Natural killer cell (primary cell): ENCODE data around the gene PXDN. TPM values are rescaled to one million over a fixed set of nuclear protein-coding genes. Genes with fewer than 3 reads are reported as not detected.

Experiments used
- ATAC-seq, 3 donors: fragments of 150-1000 bp in 2 of 3; fragments of 200-7000 bp in 1 of 3; cut with Tn5 transposase; 1 replicate in 1 of 3; 2 replicates in 2 of 3; pipeline ENCODE4 v1.10.0; 2021; ENCODE audit warnings: mild to moderate bottlenecking in 2 of 3, moderate library complexity in 2 of 3
- DNase-seq, 2 donors: peaks; one replicate each; pipeline versions ENCODE4 v3.0.0 to v3.0.0-alpha.2; 2013 to 2021; ENCODE audit warnings: mixed read lengths in 1 of 2
- H3K27ac ChIP-seq: one replicate; pipeline ENCODE4 v1.5.1; 2013; ENCODE audit warnings: mild to moderate bottlenecking, low read length
- H3K27me3 ChIP-seq: one replicate; pipeline ENCODE4 v1.6.1; 2013; ENCODE audit warnings: low read length; ENCODE audit not compliant: control insufficient read depth, insufficient read depth
- H3K36me3 ChIP-seq: one replicate; pipeline ENCODE4 v1.6.1; 2013; ENCODE audit warnings: low read length; ENCODE audit not compliant: control insufficient read depth, insufficient read depth
- H3K4me1 ChIP-seq: one replicate; pipeline ENCODE4 v1.6.1; 2013; ENCODE audit warnings: low read length; ENCODE audit not compliant: control insufficient read depth, insufficient read depth
- H3K4me3 ChIP-seq: one replicate; pipeline ENCODE4 v1.5.1; 2013; ENCODE audit warnings: low read length
- H3K9me3 ChIP-seq: one replicate; pipeline ENCODE4 v1.6.1; 2013; ENCODE audit warnings: low read length; ENCODE audit not compliant: control insufficient read depth, insufficient read depth
- H3K27ac Mint-ChIP-seq, 2 donors: one replicate each; pipeline ENCODE4 v1.8.0; 2022; ENCODE audit warnings: mild to moderate bottlenecking in 2 of 2, mixed read lengths in 2 of 2, moderate library complexity in 1 of 2
- H3K27me3 Mint-ChIP-seq, 2 donors: one replicate each; pipeline ENCODE4 v1.8.0; 2022; ENCODE audit warnings: low read depth in 2 of 2, mixed read lengths in 2 of 2
- H3K36me3 Mint-ChIP-seq: one replicate; pipeline ENCODE4 v1.8.0; 2022; ENCODE audit warnings: mixed read lengths
- H3K4me1 Mint-ChIP-seq, 2 donors: one replicate each; pipeline ENCODE4 v1.8.0; 2022; ENCODE audit warnings: mixed read lengths in 2 of 2
- H3K4me3 Mint-ChIP-seq: one replicate; pipeline ENCODE4 v1.8.0; 2022; ENCODE audit warnings: mild to moderate bottlenecking, moderate library complexity, mixed read lengths
- H3K9me3 Mint-ChIP-seq, 2 donors: one replicate each; pipeline ENCODE4 v1.8.0; 2022; ENCODE audit warnings: mixed read lengths in 2 of 2
- WGBS: methylation state at CpG from one replicate; pipeline ENCODE4 v1.1.7; 2013; ENCODE audit warnings: missing lambda C conversion rate; ENCODE audit not compliant: insufficient coverage; 5-methylcytosine and 5-hydroxymethylcytosine counted together
- intact Hi-C: fragments of 100-400 bp; cut with micrococcal nuclease; formaldehyde crosslinking; loops from one replicate; pipeline ENCODE4 v1.14.2; 2022
- total RNA-seq, 4 donors: library from RNA; stranded (reverse); fragments of 120-200 nt in 1 of 4; gene quantifications; one replicate each; pipeline versions ENCODE4 v1.2.3 to v1.2.4, GENCODE V29; 2013 to 2022
- TF ChIP-seq, protein P1 (sequence below): fragments of 200-600 bp; IDR thresholded peaks from one replicate; pipeline ENCODE4 v1.8.0; 2022; ENCODE audit warnings: antibody characterized with exemption

The PXDN gene
- total RNA-seq, 3 donors from 2014 or later (not counting 1 experiment from before 2014, with no cell fraction given): 2.1 to 3.7 (median 2.5) TPM

DNA sequence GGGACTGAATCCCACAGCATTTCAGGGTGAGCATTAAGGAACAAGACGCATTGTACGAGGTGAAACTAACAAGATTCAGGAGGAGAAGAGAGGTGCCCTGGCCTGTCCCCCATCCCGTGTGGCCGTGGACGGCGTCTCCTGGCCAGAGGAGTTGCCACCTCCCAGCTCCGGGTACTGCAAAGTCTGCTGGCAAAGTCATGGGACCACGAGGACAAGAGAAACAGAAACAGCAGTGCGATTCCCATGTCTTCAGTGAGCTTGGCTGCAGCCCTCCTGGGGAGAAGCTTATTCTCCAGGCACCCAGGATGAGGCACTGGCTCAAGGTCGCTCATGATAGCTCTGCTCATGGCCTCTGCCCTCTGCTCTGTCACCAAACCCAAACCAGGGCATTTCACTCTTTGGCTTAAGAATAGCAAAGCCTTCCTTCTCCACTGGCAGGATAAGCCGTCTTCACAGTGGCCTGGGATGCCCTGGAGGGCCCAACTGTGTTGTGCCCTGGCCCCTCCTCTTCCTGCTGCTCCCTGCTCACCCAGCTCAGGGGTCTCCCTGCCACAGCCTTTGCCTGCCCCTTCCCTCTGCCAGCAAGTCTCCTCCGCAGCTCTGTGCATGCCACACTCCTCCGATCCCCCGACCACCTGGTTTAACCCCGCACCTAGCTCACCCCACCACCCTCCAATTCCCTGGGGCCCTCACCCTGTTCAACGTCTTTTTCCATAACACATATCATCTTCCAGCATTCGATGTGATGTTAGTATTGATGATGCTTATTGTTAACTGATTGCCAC is 144.8 kb downstream of the PXDN start:
- intact Hi-C loops: no loop called here
- Histone ChIP-seq H3K4me3 (no peak overlapping the region), H3K36me3 (no peaks in the 10 kb centered on the region), H3K27me3 (no peaks in the 10 kb centered on the region), H3K27ac (no peak overlapping the region), H3K9me3 (no peaks in the 10 kb centered on the region), H3K4me1 (no peaks in the 10 kb centered on the region)
- ATAC-seq: no peak
- H3K4me3 Mint-ChIP-seq: no peak overlapping the region
- no peaks in the 10 kb centered on the region for H3K27me3 Mint-ChIP-seq
- TF ChIP-seq, protein P1, sequence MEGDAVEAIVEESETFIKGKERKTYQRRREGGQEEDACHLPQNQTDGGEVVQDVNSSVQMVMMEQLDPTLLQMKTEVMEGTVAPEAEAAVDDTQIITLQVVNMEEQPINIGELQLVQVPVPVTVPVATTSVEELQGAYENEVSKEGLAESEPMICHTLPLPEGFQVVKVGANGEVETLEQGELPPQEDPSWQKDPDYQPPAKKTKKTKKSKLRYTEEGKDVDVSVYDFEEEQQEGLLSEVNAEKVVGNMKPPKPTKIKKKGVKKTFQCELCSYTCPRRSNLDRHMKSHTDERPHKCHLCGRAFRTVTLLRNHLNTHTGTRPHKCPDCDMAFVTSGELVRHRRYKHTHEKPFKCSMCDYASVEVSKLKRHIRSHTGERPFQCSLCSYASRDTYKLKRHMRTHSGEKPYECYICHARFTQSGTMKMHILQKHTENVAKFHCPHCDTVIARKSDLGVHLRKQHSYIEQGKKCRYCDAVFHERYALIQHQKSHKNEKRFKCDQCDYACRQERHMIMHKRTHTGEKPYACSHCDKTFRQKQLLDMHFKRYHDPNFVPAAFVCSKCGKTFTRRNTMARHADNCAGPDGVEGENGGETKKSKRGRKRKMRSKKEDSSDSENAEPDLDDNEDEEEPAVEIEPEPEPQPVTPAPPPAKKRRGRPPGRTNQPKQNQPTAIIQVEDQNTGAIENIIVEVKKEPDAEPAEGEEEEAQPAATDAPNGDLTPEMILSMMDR: no peak
- no peaks in the 10 kb centered on the region for H3K36me3 Mint-ChIP-seq
- H3K27ac Mint-ChIP-seq: no peak overlapping the region
- WGBS: 89% methylated on average over 16 of the region's 17 CpGs
- no peak for DNase-seq
- no peaks in the 10 kb centered on the region for H3K4me1 Mint-ChIP-seq
- H3K9me3 Mint-ChIP-seq: no peaks in the 10 kb centered on the region

DNA sequence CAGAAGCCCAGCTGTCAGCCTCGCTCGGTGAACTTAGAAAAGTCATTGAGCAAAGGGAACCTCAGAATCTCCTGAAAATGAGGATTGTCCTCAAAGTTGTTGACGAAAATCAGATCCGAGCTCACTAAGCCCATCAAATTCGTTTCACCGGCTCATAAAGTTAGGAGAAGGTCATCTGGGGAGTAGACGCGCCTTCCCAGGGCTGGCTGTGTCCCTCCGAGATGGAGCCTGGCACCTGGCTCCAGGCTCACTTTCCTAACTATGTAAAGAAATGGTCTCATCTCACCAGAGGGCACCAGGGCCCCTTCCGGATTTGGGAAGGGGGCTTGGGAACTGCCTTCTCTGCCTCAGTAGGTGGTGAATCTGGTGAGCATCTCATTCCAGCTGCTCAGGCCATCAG is 145.5 kb downstream of the PXDN start:
- intact Hi-C loops: no loop called here

DNA sequence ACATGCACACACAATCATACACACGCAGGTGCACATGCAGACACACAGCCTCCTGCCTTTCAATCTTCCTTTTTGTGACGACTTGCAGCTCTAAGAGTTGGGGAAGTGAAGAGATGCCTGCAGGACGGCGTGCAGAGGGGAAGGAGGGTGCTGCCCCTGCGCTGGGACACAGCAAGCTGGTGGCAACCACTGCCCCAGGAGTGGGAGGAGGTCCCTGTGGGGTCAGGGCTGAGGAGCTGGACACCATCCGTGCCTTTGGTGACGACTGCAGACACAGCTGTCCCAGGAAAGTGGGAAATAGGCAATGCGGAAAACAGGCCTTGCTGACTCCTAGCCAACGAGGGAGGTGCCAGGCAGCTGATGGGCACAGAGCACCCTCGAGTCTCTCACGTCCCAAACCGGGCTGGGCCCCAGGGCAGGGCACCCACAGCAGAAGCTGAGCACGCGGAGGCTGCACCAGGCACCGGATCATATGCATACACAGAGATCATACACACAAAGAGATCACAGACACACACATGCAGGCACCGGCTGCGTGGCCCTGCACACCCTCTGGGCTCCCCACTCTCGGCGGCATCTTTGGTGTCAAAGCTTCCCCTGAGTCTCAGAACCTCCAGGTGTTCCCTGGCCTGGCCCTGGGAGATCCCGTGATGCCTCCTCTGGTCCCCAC is 146.1 kb downstream of the PXDN start:
- Mint-ChIP-seq H3K4me3 (no peak overlapping the region), H3K9me3 (no peaks in the 10 kb centered on the region), H3K4me1 (no peaks in the 10 kb centered on the region), H3K27ac (no peak overlapping the region), H3K36me3 (no peaks in the 10 kb centered on the region), H3K27me3 (no peaks in the 10 kb centered on the region)
- Histone ChIP-seq H3K27ac (no peak overlapping the region), H3K36me3 (no peaks in the 10 kb centered on the region), H3K9me3 (no peaks in the 10 kb centered on the region), H3K4me3 (no peak overlapping the region), H3K4me1 (no peaks in the 10 kb centered on the region), H3K27me3 (no peaks in the 10 kb centered on the region)
- ATAC-seq: no peak
- intact Hi-C loops: no loop called here
- no peak for DNase-seq
- WGBS: 85% methylated on average over 20 of the region's 20 CpGs
- TF ChIP-seq, protein P1: no peak

More for the DNA sequence above, 145.5 kb downstream of the PXDN start:
- no peak for ATAC-seq
- no peaks in the 10 kb centered on the region for H3K36me3 ChIP-seq
- Mint-ChIP-seq H3K36me3 (no peaks in the 10 kb centered on the region), H3K27me3 (no peaks in the 10 kb centered on the region), H3K9me3 (no peaks in the 10 kb centered on the region), H3K4me3 (no peak overlapping the region), H3K4me1 (no peaks in the 10 kb centered on the region), H3K27ac (no peak overlapping the region)
- no peaks in the 10 kb centered on the region for H3K9me3 ChIP-seq
- TF ChIP-seq, protein P1: no peak
- H3K27me3 ChIP-seq: no peaks in the 10 kb centered on the region
- H3K4me1 ChIP-seq: no peaks in the 10 kb centered on the region
- H3K27ac ChIP-seq: no peak overlapping the region
- WGBS: 92% methylated on average over 9 of the region's 10 CpGs
- no peak for DNase-seq
- no peak overlapping the region for H3K4me3 ChIP-seq
